ENCODE measurements around the gene NENF.

Gene NENF

DNA sequence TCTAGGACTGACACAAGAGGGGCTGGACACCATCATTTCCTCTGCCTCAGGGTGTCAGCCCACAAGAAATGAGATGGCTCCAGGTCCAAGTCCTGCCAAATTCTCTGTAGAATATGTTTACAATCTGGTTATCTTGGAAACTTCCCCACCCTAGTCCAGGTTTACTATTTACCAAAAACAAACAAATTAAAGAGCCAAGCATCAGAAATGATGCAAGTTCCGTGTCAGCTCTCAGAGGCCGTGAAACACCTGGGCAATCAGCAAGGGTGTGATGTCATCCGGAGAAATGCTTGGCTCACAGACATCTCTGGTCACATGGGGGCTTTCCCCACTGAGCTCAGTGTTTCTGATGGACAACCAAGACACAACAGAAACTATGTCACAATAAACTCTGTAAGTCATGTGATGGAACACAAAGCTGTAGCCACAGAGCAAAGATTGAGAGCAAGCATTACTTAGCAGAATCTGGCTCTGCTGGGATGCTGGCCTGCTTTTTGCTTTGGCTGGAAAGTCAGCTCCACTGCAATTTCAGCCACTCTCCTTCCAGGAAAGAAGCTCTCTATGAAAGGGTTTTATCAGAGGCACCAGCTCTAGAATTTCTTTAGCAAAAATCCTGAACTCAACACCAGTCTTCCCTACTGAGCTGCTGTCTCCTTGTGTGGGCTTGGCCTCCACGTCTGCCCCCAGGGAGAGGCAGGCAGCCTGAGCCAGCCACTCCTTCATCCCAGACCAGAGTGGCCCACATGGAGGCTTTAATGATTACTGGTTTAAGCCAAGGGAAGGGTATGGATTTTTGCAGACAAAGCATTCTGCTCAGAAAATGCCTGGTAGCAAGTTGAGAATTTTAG, 55.9 kb downstream of the NENF start:
- H3K4me3 ChIP-seq (ENCODE audit: low read length) = no peak overlapping the region
- DNase-seq (ENCODE audit: low read depth) = peak; percentile 72
- TF ChIP-seq, protein P1, sequence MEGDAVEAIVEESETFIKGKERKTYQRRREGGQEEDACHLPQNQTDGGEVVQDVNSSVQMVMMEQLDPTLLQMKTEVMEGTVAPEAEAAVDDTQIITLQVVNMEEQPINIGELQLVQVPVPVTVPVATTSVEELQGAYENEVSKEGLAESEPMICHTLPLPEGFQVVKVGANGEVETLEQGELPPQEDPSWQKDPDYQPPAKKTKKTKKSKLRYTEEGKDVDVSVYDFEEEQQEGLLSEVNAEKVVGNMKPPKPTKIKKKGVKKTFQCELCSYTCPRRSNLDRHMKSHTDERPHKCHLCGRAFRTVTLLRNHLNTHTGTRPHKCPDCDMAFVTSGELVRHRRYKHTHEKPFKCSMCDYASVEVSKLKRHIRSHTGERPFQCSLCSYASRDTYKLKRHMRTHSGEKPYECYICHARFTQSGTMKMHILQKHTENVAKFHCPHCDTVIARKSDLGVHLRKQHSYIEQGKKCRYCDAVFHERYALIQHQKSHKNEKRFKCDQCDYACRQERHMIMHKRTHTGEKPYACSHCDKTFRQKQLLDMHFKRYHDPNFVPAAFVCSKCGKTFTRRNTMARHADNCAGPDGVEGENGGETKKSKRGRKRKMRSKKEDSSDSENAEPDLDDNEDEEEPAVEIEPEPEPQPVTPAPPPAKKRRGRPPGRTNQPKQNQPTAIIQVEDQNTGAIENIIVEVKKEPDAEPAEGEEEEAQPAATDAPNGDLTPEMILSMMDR (conservative IDR thresholded peaks at IDR 0.05; ENCODE audit: low read length) = no peak

DNA sequence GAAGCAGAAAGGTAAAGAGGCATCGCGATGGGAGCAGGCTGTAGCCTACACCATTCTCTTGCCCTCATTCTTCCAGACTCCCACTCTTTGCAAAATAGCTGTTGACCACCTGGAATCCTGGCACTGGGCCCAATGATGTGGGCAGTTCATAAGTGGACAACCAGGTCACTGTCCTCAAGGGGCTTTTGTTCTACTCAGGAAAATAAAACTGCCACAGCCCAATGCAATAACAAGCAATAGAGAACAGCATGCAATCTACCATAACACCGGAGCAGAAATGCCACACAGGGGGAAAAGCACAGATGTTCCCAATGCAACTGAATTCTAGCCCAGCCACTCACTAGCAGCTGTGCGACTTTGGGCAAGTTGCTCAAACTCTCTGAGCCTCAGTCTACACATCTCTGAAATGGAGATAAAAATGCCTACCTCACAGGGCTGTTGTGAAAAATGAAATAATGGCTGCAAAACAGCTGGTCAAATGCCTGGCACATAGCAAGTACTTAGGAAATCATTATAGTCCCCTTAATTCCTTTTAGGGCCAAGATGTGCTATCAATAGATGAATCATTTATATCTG, 56.7 kb downstream of the NENF start:
- H3K4me3 ChIP-seq (ENCODE audit: low read length) = no peak overlapping the region
- TF ChIP-seq, protein P1 (conservative IDR thresholded peaks at IDR 0.05; ENCODE audit: low read length) = no peak
- DNase-seq (ENCODE audit: low read depth) = no peak

DNA sequence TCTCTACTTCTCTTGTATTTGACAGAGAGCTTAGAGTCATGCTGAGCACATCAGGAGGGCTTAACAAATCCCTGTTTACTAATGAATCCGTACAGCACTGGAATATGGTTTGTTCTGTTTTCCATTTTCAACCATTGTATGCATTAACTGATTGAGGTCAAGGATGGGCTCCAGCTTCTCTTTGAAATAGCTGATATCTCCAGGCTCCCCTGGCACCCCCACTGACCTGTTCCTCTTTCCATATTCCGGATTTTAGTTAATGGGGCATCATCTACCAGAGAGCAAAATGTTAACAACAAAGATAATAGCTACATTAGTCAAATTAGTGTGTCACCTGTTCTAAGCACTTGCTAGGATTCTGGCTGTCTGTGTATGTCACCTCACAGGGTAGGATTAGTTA, 57.6 kb downstream of the NENF start:
- no peak overlapping the region for H3K4me3 ChIP-seq (ENCODE audit: low read length)
- TF ChIP-seq, protein P1 (conservative IDR thresholded peaks at IDR 0.05; ENCODE audit: low read length) = no peak
- no peak for DNase-seq (ENCODE audit: low read depth)

DNA sequence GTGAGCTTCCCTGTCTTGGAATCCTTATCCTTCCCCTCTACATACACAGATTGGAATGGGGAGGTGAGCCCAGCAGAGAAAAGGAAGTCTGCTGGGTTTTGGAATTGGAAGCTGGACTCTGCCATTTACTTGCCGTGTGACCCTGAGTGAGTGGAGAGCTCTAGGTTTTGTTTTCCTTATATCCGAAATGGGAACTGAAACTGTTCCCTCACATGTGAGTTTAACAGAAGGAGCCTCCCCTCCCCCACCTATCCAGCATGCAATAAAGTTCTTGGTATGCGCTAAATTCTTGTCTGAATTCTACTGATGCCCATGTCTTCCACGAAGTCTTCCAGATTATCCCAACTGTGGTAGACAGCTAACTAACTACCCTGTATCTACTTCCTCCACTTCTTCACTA, 58.7 kb downstream of the NENF start:
- TF ChIP-seq, protein P1 (conservative IDR thresholded peaks at IDR 0.05; ENCODE audit: low read length) = no peak
- DNase-seq (ENCODE audit: low read depth) = no peak
- no peak overlapping the region for H3K4me3 ChIP-seq (ENCODE audit: low read length)
